Effector CD8-positive, alpha-beta T cell (primary cell): ENCODE measurements around the gene EN2.
"Not testable (repeated sequence)": the region's sequence is repeated elsewhere in the genome, so short reads cannot be mapped to it uniquely, and the experiment has no call there.

Experiments used
- DNase-seq: peaks from one replicate; lab custom pipeline; 2025; lab: John Stamatoyannopoulos, UW

Gene EN2

DNA sequence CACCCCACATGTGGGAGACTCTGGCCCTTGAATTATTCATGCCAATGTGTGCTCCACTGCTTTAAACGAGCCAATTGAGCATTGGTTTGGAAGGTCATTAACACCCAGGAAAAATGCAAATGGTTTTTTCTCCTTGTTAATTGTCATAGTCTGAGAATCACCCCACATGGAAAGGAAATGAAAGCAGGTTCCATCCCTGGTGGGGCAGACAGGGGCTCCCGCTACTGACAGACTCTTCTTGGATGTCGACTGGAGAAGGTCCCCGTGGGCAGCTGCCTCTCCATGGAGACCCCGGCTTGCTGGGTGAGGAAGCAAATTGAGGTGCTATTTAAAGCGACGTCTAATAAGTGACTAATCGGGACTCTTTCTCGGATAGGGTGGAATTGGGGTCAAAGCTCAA, 32.0 kb upstream of the EN2 start:
- no peak for DNase-seq

DNA sequence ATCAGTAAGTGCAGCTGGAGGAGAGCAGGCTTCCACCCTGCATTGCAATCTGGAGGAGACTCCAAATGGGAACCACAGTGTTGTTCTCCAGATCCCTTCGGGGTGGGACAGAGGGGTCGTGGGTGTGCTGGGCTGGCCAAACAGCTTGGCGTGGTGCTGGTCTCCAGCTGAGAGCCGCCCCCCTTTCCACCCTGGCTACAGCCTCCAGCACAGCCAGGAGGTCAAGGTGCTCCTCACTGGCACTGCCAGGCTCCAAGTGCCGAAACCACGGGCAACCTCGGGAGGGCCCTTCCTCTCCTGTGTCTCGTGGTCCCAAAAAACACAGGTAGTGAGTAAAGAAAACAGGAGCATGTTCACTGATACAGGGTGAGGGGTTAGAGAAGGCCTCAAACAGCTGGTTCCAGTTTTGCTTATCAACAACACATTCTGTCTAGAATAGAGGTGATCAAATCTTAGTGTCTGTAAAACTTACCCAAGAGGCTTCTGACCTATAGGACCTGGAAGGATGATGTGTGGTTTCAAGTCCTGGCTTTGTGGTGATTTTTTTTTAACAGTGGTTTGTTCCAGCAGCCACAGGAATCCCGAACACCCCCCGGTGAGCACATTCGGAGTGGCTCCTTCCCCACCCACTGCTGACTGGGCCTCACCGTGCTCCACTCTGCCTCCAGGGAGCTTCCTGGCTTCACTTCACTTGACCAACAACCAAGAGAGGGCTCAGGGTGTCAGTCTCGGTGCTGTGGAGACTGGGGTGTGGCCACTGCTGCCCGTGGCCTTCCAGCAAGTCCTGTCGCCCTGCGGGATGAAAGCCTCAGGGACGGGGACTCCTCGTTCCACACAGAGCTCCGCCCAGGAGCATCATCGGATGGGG, 31.2 kb upstream of the EN2 start:
- DNase-seq = no peak

DNA sequence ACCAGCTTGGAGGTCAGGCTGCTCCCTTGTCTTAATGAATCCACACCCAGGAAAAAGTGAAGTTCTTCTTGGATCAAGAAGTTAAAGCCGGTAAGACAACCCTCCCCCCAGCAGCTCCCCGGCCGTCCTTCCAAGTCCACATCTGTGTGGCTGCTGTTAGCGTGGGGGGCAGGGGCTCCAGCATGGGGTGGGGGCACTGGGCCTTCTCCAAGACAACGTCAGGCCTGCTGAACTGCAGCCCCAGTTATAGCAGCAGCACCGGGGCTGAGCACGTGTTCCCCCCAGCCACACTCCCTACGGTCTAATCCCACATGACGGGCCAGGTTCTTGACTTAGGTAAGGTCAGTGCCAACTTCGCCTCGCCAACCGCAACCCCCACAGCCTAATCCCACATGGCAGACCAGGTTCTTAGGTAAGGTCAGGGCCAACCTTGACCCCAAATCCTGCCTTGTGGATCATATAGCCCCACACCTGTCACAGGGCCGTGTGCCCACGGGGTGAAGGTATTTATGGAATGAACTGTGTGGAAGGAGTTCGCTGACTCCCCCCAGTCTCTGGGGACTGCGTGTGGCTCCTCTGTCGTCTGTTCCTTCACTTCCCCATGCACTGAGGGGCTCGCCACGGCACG, 30.4 kb upstream of the EN2 start:
- no peak for DNase-seq

DNA sequence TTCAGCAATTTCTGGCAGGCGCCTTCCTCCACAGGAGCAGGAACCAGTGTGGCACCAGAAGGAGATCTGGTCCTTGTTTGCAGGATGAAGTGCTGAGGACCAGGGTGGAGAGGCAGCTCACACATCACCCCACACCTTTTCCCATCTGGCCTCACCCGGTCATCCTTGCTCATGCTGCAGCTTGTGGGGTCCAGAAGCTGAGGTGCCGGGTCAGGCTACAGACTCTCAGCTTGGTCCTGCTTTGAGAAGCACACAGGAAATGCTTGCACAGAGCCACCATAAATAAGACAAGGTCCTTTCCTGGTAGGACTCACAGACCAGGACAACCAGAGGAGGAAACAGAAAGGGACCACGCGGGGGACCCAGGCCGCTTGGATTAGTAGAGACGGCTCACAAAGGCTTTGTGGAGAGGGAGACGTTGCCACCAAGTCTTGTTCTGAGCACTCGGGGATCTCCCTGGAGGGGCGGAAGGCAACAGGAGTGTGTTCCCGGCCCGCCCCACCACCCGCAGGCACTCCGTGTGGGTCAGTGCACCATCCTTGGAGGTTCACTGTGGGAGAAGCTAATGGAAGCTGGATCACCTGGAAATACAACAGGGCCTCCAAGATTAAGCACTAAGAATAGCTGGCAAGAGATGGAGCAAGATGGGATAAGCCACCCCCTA, 29.6 kb upstream of the EN2 start:
- no peak for DNase-seq

DNA sequence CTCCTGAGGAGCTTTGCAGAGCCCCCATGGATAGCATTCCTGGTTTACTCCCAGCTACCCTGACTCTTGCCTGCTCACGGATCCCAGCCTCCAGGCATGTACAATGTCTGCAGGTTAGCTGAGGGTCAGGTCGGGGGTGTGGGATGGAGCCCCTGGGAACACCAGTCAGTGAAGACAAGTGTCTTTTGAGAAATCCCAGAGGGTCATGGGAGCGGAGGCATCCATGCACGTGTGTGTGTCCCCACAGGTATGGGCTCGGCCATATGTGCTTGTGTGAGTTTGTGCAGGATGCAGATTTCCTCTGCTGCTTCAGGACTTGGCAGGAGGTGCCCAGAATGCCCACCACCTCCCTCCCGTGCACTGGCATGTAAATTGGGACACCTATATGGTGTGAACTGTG, 28.3 kb upstream of the EN2 start:
- DNase-seq = no peak

DNA sequence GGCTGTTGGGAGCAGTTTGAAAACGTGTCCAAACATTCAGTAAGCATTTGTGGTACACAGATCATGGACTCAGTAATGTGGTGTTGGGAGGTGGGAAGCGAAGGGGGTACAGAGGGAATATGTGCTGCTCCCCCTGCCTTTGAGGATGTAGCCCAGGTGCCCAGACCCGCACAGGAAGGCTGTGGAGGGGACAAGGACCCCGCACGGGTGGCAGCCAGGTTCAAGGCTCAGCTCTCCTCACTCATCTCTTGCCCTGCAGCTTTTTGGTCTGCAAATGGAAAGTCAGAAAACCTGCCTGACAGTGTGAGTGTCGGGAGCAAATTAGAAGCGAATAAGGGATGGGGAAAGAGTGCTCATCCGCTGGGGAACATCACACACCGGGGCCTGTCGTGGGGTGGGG, 27.3 kb upstream of the EN2 start:
- DNase-seq = no peak

DNA sequence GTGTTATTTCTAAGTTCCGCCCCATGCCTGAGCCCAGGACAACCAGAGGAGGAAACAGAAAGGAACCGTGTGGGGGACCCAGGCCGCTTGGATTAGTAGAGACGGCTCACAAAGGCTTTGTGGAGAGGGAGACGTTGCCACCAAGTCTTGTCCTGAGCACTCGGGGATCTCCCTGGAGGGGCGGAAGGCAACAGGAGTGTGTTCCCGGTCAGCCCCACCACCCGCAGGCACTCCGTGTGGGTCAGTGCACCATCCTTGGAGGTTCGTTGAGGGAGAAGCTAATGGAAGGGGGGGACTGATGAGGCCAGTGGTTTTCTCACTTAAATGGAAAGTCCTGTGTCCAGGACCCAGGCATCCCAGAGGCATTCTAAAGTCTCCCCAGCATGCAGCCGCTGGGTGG, 26.7 kb upstream of the EN2 start:
- DNase-seq = no peak

DNA sequence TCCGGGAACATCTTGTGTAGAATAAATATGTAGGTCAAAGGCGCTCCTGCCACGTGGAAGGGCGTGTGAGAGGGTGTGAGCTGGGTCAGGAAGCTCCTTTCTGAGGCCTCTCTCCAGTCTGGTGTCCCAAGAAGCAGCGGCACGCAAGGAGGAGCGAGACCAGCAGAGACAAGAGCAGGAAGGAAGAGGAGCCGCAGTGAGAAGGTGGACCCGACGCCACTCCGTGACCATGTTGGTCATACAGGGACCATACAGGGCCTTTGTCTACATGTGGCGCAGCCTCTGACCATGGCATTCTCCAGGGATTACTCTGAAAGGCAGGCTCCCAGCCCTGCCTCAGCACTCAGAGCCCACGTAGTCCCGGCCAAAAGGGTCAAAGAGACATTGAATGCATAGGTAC, 26.2 kb upstream of the EN2 start:
- DNase-seq = no peak

DNA sequence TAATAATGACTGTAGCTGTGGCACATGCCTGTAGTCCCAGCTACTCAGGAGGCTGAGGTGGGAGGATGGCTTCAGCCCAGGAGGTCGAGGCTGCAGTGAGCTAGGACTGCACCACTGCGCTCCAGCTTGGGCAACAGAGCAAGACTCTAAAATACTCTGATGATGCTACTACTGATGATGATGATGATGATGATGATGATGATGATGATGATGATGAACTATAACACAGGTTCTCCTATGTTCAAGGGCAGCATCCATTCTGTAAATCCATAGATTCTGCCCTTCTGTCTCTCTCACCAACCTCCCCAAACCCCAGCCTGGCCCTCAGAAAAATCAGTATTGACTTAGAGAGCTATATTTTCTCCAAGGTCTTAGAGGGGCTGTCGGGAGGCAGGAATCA, 22.8 kb upstream of the EN2 start:
- DNase-seq = no peak

DNA sequence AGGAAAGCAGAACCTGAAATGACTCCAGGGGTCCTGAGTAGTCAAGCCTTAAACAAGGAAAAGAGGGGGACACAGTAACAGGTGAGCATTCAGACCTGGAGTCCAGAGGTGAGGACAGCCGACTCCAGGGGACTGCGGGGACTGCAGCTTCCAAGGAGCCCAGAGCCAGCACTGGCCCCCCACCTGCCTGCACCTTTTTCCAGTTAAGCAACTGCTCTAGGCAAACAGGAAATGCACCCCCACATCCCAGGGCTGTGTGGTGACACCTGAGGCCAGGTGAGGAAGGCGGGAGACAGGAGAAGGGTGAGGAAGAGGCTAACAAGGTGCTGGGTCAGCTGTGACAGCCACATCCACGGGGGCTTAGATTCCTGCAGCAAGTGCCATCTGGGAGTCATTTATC, 20.1 kb upstream of the EN2 start:
- no peak for DNase-seq

DNA sequence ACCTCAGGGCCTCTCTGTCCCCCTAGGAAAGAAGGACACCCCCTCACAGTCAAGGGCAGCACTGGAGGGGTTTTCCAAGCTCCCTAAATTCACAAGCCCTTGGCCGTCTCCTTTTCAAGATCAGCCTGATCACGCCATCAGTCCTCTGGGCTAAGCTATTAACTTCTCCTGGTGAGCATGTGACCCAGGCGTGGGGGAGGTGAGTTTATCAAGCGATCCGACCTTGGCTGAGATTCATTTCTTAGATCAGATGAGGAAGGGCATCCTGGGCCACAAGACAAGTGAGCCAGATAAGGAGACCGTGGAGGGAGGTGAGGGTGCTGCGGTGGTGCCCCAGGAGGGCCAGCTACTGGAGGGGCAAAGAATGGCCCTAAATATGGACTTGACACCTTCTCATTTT, 19.2 kb upstream of the EN2 start:
- no peak for DNase-seq

DNA sequence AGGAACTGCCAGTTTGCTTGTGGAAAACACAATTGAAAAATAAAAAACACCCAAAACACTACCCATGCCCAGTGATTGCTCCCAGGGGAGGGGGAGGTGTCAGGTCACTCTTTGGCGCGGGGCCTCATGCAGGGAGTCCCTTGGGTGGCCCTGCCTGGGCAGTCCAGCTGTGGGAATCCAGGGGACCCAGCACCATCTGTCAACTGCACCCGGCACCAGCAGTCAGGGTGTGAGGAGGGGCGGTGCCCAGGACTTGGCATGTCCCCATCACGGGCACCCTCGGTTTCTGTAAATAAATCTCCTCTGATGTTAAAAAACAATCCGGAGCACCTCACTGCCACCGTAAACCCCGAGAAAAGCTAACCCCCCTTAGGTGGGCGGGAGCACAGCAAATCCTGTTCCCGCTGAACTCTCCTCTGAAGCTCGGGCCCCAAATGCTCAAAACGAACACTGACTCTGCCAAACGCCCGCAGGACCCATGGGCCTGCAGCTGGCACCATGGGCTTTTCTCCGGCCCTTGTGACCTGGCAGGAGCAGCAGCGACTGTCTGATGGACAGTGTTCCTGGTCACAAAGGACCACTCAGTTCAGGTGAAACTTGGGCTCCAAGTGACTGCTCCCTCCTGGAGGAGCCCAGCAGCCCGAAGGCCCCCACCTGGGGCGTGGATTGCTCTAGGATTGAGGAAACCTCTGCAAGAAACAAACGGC, 18.5 kb upstream of the EN2 start:
- no peak for DNase-seq

DNA sequence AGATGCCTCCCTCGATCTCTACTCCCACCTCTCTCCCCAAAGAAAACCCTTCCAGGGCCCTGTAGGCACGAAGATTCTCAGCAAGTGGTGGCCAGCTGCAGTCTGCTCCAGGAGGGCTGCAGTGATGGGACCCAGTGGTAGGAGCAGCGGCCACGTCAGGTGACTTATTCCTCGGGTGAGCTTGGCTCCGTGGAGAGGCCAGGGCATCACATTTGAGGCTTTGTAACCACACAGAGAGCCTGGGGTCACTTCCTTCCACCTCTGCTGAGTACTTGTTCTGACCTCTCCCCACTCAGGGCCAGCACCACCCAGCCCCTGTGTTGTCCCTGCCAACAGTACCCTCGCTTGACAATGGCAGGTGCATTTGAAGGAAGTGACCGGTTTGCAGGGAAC, 17.9 kb upstream of the EN2 start:
- no peak for DNase-seq

DNA sequence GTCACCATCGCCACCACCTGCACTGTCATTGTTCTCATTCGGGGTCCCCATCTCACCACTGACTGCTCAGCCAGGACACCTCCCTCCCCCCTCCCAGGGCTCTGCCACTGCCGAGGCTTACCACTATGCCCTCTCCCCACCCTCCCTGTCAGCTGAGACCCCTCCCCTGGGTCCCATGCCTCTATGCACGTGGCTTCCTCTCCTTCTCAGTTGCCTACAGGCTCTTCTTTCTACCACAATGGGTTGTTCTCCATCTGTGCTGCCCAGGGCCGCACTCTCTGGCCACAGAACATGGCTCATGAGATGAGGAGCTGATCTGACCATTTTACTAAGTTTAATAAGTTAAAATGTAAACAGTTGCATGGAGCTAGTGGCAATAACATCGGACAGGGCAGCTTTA, 16.1 kb upstream of the EN2 start:
- DNase-seq = no peak

DNA sequence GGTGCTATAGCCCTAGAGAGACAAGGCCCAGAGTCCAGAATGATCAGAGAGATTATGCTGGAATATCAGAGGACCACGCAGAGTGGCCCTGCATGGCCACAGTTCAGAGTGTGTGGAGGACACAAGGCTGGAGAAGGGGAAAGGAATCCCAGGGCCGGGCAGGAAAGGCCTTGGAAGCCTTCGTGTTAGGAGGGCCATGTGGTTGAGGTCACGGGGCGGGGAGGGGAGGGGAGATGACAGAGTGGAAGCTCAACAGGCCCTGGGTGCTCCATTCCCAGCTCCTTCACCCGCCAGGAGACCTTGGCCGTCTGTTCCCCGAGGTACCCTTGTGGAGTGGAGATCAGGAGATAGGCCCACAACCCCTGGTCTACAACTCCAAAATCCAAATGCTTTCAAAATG, 13.2 kb upstream of the EN2 start:
- no peak for DNase-seq

DNA sequence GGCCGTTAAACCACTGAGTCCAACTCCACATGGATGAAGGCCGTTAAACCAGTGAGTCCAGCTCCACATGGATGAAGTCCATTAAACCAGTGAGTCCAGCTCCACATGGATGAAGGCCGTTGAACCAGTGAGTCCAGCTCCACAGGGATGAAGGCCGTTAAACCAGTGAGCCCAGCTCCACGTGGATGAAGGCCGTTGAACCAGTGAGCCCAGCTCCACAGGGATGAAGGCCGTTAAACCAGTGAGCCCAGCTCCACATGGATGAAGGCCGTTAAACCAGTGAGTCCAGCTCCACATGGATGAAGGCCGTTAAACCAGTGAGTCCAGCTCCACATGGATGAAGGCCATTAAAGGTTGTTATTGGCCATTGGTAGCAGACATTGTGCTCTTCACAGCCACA, 12.3 kb upstream of the EN2 start:
- DNase-seq = not testable (repeated sequence)

DNA sequence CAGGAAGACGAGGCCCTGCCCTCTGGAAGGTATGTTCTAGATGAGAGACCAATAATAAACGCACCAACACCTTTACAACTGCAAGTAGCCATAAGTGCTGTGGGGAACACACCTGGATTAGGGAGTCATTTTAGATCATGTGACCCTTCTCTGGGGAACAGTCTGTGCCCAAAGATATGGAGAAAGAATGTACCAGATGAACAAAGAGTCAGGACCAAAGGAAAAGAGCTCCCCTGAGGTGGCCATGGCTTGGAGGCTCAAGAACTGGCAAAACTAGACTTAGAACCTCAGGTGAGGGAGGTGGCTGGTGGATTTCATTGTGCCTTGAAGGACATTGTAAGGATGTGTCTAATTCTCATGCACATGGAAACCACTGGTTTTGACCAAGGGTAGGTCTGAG, 10.3 kb upstream of the EN2 start:
- no peak for DNase-seq

DNA sequence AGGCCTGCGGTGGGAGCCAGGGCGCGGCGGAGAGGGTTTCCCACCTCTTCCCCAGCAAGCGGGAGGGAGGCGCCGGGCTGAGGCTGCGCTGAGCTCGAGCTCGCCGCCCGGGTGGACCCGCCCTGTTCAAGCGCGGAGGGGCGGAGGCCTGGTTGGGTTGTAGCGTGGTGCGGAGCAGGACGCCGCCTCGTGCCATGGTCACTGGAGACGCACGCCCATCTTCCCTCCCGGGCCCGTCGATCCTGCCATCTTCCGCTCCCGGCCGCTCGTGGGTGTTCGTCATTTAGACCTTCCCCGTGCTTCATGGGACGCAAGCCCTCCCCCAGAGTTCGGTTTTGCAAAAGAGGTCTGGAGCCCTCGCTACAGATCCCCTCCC, 9.3 kb upstream of the EN2 start:
- no peak for DNase-seq

DNA sequence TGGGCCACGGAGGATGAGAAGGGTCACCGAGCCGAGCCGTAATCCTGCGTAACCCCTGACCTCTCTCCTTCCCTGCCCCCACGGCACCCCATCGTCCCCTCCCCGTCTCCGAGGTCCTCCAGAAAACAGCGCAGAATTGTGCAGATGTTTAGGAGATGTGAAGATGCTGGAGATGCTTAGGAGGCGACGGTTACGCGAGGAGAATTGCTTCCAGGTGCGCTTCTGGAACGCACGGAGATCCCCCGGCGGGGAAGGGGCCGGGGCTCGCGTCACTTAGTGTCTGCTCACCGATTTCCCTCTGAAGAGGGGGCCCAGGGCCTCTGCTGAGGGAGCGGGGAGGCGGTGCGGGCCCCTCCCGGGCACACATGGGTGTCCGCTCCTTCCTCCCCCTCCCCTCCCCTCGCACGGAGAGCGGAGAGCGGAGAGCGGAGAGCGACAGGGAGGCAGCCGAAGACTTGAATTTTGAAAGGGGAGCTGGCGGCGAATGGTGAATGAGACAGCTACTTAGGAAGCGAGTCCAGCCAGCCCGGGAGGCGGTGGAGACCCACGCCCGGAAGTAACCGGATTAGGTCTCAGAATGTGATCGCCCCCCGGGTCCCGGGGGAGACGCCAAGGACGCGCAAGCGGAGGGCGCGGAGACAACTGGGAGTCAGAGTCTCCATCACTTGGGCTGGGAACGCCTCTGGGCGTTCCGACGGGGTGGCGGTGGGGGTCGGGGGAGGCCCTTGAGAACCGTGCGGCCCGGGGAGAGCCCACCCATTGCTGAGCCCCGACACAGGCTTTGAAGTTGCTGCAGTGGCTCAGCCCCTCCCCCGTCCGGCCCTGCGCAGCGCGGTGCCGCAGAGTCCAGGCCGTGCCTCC, 8.7 kb upstream of the EN2 start:
- no peak for DNase-seq

DNA sequence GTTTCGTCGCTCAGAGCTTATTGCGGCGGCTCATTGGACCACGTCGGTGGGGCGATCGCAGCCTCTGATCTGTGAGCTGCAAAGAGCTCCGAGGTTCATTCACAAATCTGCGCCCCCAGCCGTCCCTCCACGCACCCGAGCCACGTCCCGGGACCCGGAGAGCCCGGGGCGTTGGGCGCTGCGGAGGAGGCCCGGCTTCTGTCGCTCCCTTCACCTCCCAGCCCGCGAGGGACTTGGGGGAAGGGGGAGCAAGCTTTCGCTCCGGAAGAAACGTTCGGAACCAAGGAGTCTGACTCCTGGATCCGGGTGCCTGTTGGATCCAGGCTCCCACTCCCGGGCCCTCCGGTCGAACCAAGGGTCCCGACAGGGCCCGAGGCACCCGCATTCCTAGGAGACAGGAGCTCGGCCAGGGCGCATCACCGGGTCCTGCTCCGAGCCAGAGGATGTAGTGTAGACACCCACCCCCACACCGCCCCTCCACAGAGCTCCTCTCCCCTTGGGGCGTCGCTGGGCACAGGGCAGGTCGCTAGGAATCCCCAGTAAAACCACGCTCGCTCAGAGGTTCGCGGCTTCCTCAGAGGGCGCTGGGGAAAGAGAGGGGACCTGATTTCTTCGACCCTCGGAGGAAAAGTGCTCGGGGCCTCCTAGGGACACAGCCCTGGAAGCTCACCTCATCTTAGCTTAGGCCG, 7.9 kb upstream of the EN2 start:
- DNase-seq = no peak

DNA sequence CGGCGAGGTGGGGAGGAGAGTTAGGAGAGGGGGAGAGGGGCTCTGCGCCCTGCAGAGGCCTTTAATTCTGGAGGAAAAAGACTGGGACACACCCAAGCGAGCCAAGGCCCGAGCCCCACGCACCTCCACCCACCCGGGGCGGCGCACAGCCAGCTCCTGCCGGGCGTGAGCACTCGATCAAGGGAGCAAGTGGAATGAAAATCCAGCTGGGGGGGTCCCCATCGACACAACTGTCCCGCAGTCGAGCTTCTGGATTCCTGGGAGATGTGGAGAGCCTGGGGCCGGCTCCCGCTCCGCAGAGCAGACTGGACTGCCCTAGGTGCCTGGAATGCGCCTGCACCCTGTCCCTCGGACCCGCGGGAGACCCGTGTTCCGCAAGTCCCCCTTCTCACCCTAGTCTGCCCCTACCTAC, 7.4 kb upstream of the EN2 start:
- DNase-seq = no peak
